GM21360 (cell line): ENCODE measurements around the gene BHLHE40.

ENCODE experiments used
- ATAC-seq: cut with Tn5 transposase; IDR thresholded peaks from one replicate; pipeline ENCODE4 v1.9.1; 2021; ENCODE audit warnings: mild to moderate bottlenecking, moderate library complexity; ENCODE audit not compliant: unreplicated experiment

BHLHE40 gene

DNA sequence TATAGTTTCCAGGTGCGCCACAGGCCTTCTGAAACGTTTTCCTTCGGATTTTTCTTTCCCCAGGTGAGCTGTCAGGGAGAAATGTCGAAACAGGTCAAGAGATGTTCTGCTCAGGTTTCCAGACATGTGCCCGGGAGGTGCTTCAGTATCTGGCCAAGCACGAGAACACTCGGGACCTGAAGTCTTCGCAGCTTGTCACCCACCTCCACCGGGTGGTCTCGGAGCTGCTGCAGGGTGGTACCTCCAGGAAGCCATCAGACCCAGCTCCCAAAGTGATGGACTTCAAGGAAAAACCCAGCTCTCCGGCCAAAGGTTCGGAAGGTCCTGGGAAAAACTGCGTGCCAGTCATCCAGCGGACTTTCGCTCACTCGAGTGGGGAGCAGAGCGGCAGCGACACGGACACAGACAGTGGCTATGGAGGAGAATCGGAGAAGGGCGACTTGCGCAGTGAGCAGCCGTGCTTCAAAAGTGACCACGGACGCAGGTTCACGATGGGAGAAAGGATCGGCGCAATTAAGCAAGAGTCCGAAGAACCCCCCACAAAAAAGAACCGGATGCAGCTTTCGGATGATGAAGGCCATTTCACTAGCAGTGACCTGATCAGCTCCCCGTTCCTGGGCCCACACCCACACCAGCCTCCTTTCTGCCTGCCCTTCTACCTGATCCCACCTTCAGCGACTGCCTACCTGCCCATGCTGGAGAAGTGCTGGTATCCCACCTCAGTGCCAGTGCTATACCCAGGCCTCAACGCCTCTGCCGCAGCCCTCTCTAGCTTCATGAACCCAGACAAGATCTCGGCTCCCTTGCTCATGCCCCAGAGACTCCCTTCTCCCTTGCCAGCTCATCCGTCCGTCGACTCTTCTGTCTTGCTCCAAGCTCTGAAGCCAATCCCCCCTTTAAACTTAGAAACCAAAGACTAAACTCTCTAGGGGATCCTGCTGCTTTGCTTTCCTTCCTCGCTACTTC, 3.8 kb downstream of the BHLHE40 start:
- ATAC-seq: no peak

DNA sequence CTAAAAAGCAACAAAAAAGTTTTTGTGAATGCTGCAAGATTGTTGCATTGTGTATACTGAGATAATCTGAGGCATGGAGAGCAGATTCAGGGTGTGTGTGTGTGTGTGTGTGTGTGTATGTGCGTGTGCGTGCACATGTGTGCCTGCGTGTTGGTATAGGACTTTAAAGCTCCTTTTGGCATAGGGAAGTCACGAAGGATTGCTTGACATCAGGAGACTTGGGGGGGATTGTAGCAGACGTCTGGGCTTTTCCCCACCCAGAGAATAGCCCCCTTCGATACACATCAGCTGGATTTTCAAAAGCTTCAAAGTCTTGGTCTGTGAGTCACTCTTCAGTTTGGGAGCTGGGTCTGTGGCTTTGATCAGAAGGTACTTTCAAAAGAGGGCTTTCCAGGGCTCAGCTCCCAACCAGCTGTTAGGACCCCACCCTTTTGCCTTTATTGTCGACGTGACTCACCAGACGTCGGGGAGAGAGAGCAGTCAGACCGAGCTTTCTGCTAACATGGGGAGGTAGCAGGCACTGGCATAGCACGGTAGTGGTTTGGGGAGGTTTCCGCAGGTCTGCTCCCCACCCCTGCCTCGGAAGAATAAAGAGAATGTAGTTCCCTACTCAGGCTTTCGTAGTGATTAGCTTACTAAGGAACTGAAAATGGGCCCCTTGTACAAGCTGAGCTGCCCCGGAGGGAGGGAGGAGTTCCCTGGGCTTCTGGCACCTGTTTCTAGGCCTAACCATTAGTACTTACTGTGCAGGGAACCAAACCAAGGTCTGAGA, 4.7 kb downstream of the BHLHE40 start:
- peak; percentile 50 for ATAC-seq

DNA sequence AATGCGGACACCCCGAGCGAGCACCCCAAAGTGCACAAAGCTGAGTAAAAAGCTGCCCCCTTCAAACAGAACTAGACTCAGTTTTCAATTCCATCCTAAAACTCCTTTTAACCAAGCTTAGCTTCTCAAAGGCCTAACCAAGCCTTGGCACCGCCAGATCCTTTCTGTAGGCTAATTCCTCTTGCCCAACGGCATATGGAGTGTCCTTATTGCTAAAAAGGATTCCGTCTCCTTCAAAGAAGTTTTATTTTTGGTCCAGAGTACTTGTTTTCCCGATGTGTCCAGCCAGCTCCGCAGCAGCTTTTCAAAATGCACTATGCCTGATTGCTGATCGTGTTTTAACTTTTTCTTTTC, 5.3 kb downstream of the BHLHE40 start:
- no peak for ATAC-seq

DNA sequence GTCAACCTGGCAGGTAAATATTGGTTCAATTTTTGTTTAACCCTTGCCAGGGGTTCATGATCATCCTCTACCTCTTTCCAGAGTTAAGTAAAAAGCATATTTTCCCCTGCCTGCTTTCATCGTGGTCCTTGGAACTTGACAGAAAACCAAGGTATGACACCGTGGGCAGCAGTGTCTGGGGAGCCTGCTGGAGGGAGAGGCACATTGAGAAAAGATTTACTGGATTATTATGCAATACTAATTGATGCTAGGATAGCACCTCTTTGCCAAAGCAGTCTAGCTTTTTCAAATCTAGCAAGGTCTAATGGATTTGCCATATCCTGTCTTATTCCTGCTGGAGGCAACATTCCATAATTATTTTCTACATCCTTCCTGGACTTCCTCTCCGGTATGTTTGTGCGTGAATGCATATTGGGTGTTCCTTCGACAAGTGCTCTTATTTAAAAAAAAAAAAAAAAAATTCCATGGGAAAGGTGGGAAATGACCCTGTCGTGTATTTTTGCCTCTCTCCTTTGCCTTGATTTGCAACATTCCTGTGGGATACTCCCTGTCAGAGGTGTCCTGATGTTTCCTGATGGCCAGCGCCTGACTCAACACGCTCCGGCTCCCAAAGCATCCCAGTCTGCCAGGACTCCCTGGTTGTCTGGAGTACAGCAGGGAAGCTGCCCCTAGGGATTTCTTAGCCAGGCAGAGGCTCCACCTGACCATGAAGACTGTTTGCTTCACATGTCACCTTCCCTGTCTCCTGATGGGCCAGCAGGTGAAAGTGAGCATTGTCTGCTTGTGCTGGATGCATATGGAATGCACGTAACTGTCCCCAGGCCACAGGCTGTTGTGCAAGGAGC, 6.3 kb downstream of the BHLHE40 start:
- ATAC-seq: no peak

DNA sequence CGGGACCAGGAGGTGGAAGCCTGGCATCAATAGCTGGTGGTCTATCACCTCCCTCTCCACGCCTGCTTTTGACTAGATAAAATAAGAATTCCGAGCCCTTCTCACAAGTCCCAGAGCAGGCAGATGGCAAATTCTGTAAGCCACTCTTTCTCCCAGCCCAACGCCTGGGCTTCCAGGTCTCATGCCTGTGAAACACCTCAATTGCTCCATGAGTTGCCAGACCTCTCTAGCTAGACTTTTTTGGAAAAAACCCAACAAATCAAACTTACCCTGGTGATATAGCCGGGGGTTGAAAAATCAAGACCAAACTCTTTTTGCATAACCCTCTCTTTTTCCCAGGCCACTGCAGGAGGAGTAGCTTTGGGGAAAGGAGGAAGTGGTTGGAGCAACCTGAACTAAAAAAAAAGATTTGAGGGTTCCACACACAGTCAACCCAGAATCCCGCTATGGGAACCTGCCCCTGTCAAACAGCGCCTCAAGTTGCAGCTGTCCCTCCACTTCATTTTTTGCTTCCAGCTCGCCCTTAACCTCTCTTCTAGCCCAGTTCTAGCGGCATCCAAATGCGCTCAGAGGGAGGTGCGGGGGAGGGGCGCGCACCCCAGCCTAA, 7.0 kb downstream of the BHLHE40 start:
- peak; percentile 18 for ATAC-seq

DNA sequence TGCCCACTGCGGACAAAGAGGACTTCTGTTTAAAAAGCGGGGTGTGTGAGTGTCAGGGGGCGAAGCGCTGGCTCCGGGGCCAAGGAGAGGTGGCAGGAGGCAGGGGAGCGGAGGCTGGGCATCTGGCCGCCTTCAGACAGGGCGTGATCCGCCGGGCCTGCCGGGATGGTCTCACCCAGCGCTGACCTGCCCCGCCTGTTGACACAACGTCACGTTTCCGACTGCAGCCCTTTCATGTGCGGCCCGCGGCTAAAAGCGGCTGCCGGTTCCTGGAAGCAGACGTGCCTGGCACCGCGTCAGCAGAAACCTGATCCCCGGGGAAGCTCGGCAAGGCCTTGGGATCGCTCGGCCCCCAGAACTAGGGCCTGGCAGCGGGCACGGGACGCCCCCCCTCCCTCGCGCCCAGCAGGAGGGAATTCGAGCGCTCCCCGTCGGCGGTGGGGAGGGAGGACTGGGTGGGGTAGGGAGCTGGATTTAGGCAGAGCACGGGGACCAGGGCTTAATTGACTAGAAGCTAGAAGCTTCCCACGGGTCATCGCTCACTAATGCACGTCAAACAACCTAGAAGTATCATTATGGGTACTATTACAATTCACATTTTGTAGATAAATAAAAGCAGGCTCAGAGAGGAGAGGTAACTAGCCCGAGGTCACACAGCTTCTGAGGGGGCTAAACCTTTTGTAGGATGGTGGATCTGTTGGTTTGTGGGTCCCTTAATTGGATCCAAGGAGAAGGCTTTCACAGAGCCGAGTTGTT, 7.7 kb downstream of the BHLHE40 start:
- peak; percentile 54 for ATAC-seq

DNA sequence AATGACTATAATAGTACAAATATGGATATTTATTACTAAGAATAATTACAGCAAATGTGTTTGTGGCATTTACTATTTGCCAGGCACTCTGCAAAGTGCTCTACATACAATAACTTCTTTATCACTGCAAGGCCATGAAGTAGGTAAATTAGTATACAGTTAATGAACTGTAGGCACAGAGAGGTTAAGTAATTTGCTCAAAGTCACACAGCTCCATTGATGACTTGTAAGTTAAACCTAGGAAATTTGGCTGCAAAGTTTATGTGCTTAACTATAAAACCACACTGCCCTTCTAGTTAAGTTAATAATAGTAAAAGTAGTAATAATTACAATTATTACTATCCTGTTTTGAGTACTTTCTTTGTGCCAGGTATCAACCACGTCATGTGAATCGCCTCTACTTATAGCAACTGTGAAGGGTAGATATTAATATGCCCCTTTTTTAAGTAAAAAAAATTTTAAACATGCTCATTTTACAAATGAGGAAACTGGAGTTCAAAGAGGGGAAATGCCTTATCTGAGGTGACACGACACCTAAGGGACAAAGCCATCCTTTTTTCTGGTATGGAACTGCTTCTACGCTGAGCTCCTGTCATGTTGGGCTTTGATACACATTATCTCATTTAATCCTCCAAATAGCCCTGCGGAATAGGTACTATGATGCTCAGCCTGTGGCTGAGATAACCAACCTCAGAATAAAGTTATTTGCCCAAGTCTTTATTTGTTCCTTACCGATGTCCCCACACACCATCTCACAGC, 8.5 kb downstream of the BHLHE40 start:
- no peak for ATAC-seq

DNA sequence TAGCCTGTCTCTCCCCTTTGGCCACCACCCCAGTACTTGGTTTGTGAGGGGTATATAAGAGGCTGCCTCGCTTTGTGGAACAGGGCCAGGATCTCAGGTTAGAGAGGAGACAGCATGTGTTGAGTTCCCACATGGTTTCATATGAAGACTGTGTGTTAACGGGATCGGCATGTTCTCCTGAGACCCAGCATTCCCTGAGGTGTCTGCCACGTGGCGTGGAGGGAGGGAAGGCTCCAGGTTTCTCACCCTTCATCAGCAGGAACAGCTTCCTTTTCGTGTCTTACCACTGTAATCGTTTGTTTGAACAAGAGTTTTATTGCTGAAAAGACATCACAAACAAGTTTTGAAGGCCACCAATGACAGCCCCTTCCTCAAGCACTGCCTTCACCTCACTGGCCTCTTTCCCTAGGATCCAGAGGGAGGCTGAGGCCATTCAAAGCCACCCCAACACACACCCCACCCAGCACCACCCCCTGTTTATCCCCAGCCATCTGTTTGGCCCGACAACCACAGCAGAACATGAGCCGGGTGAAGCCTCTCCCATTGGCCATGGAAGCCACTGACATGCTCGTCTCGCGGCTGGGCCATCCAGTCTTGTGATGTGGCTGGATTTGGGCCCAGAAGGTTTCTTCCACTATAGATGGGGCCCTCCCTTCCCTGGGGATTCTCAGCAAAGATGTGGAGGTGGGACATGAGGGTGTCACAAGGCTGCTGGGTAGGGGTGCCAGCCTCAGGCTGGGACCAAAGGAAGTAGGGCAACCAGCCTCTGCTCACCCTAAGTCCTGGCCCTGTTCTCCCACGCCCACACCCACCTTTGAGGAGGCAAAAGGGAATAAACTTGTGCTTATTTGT, 10.0 kb downstream of the BHLHE40 start:
- ATAC-seq: no peak

DNA sequence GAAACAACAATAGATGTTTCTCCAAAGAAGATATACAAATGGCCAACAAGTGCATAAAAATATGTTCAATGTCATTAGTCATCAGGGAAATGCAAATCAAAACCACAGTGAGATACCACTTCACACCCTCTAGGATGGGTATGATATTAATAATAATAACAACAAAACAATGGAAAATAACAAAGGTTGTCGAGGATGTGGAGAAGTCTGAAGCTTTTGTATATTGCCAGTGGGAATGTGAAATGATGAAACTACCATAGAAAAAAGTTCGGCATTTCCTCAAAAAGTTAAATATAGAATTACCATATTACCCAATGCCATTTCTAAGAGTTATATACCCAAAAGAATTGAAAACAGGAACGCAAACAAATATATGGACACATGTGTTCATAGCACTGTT, 10.8 kb downstream of the BHLHE40 start:
- no peak for ATAC-seq

DNA sequence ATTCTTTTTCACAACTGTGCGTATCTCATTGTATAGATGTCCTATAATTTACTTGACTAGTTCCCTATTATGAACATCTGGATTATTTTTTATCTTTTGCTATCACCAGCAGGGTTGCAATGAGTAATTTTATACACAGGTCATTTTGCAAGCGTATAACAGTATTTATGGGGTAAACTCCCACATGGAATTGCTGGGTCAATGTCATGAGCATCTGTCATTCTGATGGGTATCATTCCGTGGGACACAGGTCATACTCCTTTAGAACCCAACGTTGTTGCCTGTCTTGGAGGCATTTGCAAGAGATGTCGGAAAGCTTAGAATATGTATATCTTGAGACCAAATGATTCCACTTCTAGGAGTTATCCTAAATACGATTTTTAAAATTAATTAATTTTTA, 12.9 kb downstream of the BHLHE40 start:
- no peak for ATAC-seq

DNA sequence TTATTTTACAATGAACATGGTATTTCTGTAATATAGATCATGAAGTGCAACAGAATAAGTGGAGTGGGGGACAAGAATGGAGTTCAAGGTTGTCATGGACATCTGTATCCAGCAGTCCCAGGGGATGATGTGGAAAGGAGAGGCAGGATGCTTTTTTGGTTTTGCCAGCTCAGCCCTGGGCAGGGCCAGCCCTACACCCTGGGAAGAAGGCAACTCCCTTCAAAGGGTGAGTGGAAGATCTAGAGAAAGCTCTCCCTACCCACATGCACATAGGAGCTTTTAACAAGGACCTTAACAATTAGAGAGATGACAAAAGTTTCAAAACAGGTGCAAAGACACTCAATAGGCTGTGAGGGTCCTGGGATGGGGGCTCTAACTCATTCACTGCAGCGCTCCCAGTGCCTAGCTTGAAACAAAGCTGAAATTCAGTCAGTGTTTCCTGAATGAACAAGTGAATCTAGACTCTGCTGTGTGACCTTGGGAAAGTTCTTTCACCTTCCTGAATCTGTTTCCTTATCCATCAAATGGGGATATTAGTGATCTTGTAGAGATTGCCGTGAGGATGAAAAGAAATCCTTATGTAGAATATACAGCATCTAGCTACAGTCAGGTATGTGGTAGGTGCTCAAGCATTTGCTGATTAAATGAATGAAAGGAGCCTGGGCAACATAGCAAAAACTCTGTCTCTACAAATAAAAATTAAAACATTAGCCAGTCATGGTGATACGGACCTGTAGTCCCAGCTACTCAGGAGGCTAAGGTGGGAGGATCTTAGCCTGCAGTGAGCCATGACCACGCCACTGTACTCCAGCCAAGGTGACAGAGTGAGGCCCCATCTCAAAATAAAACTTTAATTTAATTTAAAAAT, 14.3 kb downstream of the BHLHE40 start:
- ATAC-seq: no peak

DNA sequence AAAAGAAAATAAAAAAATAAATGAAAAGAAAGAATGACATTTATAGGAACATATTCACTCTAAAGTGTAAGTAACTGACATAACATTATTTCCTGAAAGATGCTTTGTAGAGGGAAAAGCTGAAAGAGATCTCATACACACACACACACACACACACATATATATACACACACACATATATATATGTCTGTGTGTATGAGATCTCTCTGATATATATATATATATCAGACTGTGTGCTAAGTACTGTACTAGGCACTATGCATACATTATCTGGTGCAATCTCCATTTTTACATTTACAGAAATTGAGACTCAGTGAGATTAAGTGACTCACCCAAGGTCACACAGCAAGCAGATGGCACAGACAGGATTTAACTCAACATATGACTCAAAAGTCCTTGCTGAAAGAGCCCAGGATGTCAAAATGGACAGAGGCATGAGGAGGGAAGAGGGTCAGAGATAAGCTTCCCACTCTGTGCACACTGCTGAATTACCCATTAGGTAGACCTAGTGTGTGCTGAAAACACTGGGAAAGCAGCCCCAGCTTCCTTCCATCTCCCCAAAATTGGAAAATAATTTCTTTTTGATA, 15.0 kb downstream of the BHLHE40 start:
- no peak for ATAC-seq

DNA sequence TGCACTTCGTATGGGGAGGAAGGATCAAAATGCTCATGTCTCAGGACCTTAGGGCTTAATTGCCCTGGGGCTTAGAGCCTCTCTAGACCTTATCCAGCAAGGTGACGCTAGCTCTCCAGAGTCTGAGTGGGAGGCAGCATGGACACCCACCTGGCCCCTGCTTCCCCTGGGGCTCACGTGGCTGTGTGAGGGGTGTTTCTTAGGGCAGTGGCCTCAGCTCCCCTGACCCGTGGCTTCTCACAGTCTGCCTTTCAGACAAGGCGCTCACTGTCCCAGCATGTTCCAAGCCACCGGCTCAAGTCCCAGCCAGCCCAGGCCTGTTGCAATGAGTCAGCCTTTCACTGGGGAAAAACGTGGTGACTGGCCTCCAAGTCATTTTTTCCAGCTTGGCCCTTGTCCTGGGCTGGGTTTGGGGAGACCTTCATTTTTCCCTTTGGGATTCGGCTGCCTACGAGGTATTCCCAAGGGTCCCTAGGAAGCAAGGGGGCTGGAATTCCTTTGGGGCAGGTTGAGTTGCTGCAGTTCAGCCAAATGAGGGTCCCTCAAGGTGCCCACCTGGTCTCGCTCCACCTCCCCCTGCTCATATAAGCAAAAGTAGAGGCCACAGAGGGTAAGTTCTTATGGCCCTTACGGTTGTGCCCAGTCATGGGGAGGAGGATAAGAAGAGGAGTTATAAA, 15.7 kb downstream of the BHLHE40 start:
- no peak for ATAC-seq

DNA sequence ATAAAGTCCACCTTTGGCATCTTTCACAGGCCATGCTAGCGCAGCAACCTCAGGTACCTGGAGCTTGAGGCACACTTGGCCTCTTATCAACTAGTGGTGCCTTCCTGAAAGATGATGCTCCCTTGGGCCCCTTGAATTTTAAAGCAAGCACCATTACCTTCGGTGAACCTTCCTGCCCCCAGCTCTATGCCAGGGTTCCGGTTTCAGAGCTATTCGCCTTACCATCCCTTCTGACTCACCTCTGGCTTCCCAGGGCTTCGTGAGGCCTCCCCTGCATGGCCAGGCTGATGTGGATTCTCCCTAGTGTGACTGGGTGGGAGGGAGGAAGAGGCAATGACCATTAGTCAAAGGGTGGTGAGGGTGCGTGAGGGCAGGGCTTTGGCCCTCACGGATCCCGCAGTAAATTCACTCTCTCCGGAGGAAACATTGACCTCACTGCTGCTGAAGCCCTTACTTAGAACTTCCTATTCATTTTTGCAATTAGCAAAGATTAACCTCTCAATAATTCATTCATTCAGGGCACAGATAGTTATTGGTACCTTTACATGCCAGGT, 16.3 kb downstream of the BHLHE40 start:
- ATAC-seq: no peak

DNA sequence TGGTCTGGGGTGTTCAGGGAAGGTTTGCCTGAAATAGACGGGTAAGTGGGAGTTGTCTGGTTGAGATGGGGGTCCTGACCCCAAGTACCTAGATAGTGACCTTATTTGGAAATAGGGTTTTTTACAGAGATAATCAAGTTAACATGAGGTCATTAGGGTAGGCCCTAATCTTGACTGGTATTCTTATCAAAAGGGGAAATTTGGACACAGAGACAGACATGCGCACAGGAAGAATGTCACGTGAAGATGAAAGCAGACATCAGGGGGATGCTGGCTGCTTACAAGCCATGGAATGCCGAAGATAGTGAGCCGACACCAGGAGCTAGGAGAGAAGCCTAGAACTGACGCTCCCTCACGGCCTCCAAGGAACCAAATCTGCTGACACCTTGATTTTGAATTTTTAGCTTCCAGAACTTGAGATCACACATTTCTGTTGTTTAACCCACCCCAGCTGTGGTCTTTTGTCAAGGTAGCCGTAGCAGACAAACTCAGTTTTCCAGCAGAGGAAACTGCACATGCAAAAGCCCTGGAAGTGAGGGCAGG, 17.1 kb downstream of the BHLHE40 start:
- ATAC-seq: no peak

DNA sequence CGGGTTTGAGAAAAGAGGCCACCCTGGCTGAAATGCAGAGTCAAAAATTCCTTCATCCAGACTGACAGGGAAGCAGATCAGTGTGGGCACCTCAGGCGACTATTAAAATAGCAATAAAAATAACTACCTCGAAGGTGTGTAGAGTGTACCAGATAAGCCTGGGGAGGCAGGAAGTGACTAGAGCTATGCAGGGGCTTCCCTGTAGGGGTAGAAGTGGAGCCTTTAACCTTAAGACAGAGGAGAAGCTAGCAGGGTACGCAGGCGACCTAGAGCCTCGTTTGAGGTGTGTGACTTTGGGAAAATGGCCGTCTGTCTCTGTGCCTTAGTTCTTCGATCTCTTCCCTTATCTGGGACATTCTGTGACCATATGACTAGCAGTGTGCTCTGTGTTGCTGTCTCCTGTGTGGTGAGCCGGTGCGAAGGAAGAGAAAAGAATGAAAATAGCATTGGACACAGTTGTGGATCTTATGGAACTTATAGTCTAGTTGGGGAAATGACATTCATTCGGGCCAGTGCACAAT, 17.6 kb downstream of the BHLHE40 start:
- ATAC-seq: no peak
